GM19023 (cell line): ENCODE measurements around the gene SLC25A13.
"Not testable (repeated sequence)": the region's sequence is repeated elsewhere in the genome, so short reads cannot be mapped to it uniquely, and the experiment has no call there.

Experiments used
- ATAC-seq: cut with Tn5 transposase; IDR thresholded peaks from one replicate; pipeline ENCODE4 v1.9.1; 2021; ENCODE audit warnings: mild to moderate bottlenecking, moderate library complexity; ENCODE audit not compliant: unreplicated experiment

SLC25A13 gene

DNA sequence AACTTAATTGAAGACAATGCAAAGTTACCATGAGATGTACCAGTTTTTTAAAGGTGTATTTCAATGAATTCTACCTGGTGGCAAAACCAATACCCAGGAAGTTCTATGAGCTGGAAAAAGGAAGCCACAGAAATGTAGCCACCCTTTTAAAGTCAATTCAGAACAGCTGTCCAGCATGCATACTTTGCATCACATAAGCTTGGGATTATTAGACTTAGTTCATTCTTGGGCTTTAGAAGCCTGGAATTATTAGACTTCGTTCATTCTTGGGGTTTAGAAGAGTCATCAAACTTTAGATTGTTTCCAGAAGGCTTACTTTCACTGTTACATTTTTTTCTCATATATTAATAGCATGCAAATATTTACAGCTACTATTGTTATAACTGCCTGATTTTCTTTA is 20.9 kb downstream of the SLC25A13 start:
- ATAC-seq: no peak

GRCh38 chr7:96300502-96300901 is 21.4 kb downstream of the SLC25A13 start:
- no peak for ATAC-seq

GRCh38 chr7:96299496-96299895 is 22.4 kb downstream of the SLC25A13 start:
- no peak for ATAC-seq

GRCh38 chr7:96297876-96298275 is 24.0 kb downstream of the SLC25A13 start:
- ATAC-seq: no peak

DNA sequence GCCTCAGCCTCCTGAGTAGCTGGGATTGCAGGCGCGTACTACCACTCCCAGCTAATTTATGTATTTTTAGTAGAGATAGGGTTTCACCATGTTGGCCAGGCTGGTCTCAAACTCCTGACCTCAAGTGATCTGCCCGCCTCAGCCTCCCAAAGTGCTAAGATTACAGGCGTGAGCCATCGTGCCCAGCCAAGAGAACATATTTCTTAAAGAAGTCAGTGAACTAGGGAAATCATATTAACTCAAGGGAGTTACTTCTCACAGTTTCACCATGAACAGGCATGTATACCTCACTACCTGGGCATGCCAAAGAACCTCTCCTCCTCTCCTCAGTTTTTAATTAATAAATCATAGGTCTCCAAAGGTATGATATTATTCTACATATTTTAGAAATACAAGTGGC is 24.5 kb downstream of the SLC25A13 start:
- ATAC-seq: not testable (repeated sequence)

- ATAC-seq: not testable (repeated sequence)
Observed at GRCh38 chr7:96293911-96294310, 28.0 kb downstream of the SLC25A13 start.

DNA sequence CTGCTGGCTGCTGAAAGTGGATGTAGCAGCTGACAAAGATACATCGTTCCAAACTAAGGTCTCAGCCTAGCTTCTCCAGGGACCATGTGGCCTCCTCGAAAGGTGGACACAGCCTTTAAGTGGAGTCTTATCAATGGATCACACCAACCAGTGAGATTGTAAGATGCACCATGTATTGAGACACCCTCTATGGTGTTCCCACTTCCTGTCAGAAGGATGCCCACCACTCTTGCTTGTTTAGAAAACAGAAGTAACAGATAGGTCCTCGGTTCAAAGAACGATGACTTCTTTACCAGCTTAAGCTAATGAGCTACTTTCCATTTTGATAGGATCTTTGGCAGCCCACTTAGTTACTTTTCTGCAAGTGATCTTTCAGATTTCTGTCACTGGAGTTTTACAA is 34.3 kb downstream of the SLC25A13 start:
- ATAC-seq: no peak

DNA sequence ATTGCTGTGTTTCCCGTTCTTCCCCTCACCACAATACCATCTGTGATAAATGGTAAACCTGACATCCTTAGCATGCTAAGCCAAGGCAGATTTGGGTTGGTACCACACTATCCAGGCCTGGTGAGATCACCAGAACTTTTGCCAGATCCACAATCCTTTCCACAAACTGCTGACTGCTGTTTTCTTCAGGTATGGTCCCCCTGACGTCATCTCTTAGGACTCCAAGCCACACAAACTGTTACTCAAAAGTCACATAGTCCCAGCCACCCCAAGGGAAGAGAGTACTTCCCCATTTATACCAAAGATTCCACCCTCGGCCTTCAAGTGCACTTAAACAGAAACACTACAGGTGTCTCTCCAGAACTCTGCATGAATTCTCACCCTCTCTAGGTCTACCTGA is 34.8 kb downstream of the SLC25A13 start:
- ATAC-seq: no peak

DNA sequence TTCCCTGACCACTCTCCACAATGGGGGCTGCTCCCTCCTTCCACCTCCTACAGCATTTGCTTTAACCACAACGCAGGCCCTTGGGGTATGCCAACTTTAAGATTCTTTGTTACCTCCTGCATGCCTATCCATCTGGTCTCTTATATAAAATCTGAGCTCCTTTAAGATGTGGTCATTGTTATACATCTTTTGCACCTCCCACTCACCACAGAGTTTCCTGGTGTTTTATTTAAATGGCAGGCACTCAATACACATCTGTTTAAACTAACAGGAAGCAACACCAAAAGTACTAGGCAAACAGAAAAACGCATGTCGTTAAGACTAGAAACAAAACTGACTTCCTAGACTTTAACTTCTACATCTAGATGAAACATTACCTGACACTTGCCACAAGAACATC is 36.3 kb downstream of the SLC25A13 start:
- peak; percentile 69 for ATAC-seq

DNA sequence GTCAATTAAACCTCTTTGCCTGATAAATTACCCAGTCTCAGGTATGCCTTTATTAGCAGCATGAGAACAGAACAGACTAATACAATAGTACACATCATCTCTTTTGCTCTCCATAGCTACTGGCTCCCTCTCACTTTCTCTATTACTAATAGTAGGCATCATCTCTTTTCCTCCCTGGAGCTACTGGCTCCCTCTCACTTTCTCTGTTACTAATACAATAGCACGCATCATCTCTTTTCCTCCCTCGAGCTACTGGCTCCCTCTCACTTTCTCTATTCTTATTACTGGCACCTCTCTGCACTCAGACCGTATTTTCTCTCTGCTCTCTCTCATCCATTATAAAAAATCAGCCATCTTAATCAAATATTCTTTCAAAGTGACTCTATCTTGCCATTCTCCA is 37.1 kb downstream of the SLC25A13 start:
- peak; percentile 42 for ATAC-seq

DNA sequence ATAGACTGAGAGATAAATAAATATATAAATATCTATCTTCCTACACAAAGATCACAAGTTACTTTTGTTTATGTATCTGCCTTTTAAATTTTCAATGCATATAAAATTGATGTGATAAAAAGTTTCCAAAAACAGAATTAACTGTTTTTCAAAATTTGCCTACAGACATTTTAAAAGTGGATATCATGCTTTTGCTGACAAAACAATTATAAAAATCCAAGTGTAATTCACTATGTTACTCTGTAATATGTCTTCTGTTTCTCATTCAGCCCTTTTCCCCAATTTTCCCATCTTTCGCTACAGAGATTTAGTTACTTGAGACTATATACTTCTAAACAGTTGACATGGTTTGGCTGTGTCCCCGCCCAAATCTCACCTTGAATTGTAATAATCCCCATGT is 37.7 kb downstream of the SLC25A13 start:
- no peak for ATAC-seq

GRCh38 chr7:96282835-96283234 is 39.1 kb downstream of the SLC25A13 start:
- no peak for ATAC-seq

DNA sequence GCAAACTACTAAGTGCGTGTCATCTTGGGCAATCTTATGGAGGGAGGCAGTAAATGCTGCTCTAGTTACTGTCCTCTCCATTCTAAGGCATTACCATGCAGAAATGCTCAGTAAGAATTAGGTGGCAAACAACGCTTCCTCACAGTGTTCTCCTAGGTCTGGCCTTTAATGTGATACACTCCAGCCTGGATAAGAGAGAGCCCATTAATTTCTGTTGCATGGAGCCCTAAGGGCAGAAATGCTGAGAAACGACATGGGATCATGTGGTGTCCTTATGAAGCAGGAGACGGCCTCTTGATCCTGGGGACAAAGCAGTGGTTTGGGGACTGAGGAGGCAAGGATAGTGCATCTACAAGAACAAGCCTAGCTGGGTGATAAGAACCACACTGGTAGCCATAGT is 44.0 kb downstream of the SLC25A13 start:
- ATAC-seq: no peak

GRCh38 chr7:96276019-96276418 is 45.9 kb downstream of the SLC25A13 start:
- no peak for ATAC-seq

GRCh38 chr7:96273716-96274115 is 48.2 kb downstream of the SLC25A13 start:
- ATAC-seq: no peak

GRCh38 chr7:96269246-96269994 is 52.5 kb downstream of the SLC25A13 start:
- no peak for ATAC-seq

- no peak for ATAC-seq
Observed at GRCh38 chr7:96266580-96266979, 55.3 kb downstream of the SLC25A13 start.

- no peak for ATAC-seq
Observed at GRCh38 chr7:96266015-96266414, 55.9 kb downstream of the SLC25A13 start.

GRCh38 chr7:96253964-96254363 is 67.9 kb downstream of the SLC25A13 start:
- no peak for ATAC-seq

DNA sequence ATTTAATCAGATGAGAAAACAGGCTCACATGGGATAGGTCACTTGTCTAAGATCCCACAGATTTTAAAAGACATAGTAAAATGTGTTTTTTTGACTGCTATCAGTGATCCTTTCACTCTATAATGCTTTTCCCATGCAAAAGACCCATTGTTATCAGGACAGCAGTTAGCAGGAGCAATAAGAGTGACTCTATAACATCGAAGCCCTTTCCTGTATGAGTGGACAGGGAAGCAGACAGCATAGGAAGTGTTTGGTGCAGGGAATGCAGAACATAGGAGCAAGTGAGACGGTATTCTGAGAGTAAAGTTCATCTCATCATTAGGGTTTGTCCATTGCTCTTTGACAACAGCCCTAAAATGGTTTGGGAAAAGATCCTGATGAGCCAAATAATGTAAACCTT is 68.5 kb downstream of the SLC25A13 start:
- ATAC-seq: no peak

DNA sequence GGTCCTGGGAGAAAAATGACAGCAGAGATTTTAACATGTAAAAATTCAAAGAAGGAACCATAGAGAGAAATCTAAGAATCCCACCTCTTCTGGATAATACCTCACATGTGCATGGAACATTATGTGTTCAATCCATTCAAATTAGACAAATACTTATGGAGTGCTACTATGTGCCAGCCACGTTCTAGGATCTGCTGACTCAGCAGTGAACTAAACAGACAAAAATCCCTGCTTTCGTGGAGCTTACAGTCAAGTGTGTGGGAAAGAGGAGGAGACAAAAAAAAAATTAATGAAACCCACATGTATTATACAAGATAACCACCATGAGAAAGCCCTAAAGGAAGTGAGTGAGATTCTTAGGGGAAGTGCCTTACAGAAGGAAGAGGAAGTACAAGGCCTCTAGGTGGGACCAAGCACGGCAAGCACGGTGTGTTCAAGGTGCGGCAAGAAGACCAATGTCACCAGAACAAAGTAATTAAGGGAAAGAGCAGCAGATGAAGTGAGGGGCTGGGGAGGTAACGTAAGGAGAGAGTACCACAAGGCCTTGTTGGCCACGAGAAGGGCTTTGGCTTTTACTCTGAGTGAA is 71.0 kb downstream of the SLC25A13 start:
- no peak for ATAC-seq

GRCh38 chr7:96248405-96248804 is 73.5 kb downstream of the SLC25A13 start:
- ATAC-seq: no peak

DNA sequence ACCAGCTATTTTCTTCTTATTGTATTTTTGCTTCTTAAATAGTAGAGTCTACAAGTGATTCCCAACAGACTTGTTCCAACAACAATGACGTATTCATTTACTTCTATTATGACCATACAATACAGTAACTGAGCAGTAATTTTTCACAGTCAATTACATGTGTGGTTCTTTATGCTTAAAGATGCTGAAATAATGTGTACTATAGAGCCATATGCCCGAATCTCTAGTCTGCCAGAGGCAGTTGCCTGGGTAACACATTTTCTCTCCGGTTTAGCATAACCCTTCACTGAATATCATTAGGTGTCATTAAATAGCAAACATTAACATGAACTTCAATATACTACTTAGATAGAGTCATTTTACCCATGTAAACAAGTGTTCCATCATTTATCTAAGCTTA is 75.0 kb downstream of the SLC25A13 start:
- no peak for ATAC-seq
